HL-60/S4 treated with retinoic acid at 250 ng/mL for 4 days and 3 days (cell line): Measurements from ENCODE around the gene AHR.
"Not testable (repeated sequence)": the region's sequence is repeated elsewhere in the genome, so short reads cannot be mapped to it uniquely, and the experiment has no call there.

Source experiments
- in situ Hi-C: fragments of 300-500 bp; cut with MboI; formaldehyde crosslinking; loops from 2 replicates; pipeline ENCODE4 v1.7.0; 2022; ENCODE audit warnings: low sequenced_read_pairs

AHR gene

GRCh38 chr7:17371671-17372524 lies 73.4 kb downstream of the AHR start:
- in situ Hi-C loops = no loop called here

GRCh38 chr7:17374157-17374556 lies 75.7 kb downstream of the AHR start:
- in situ Hi-C loops = no loop called here

GRCh38 chr7:17374654-17375053 lies 76.2 kb downstream of the AHR start:
- in situ Hi-C loops = no loop called here

GRCh38 chr7:17376595-17376994 lies 78.1 kb downstream of the AHR start:
- in situ Hi-C loops = no loop called here

GRCh38 chr7:17380736-17381662 lies 82.5 kb downstream of the AHR start:
- in situ Hi-C loops = no loop called here

- in situ Hi-C loops = not testable (repeated sequence)
Measured at GRCh38 chr7:17382408-17383354, 84.2 kb downstream of the AHR start.

- in situ Hi-C loops = no loop called here
Measured at GRCh38 chr7:17384400-17384799, 85.9 kb downstream of the AHR start.

- in situ Hi-C loops = no loop called here
Measured at GRCh38 chr7:17385612-17386011, 87.2 kb downstream of the AHR start.

- in situ Hi-C loops = no loop called here
Measured at GRCh38 chr7:17390392-17390791, 91.9 kb downstream of the AHR start.

GRCh38 chr7:17391366-17391765 lies 92.9 kb downstream of the AHR start:
- in situ Hi-C loops = no loop called here

- in situ Hi-C loops = no loop called here
Measured at GRCh38 chr7:17392846-17393245, 94.4 kb downstream of the AHR start.

- in situ Hi-C loops = not testable (repeated sequence)
Measured at GRCh38 chr7:17394563-17394962, 96.1 kb downstream of the AHR start.
